Osteocyte (in vitro differentiated cells): ENCODE measurements around the gene ADGRG6. TPM values are rescaled to one million over a fixed set of nuclear protein-coding genes. Genes with fewer than 3 reads are reported as not detected.

Source experiments
- DNase-seq: peaks from one replicate; pipeline ENCODE4 v3.0.0; 2021; ENCODE audit warnings: mixed read lengths; ENCODE audit not compliant: unreplicated experiment; ENCODE audit errors: extremely low spot score
- H3K27ac Mint-ChIP-seq: one replicate; pipeline ENCODE4 v1.8.0; 2021; ENCODE audit warnings: mild to moderate bottlenecking, mixed read lengths; ENCODE audit not compliant: unreplicated experiment
- H3K27me3 Mint-ChIP-seq: one replicate; pipeline ENCODE4 v1.8.0; 2021; ENCODE audit warnings: mixed read lengths; ENCODE audit not compliant: unreplicated experiment
- H3K36me3 Mint-ChIP-seq: one replicate; pipeline ENCODE4 v1.8.0; 2021; ENCODE audit warnings: mixed read lengths; ENCODE audit not compliant: unreplicated experiment
- H3K4me1 Mint-ChIP-seq: one replicate; pipeline ENCODE4 v1.8.0; 2021; ENCODE audit warnings: mixed read lengths; ENCODE audit not compliant: unreplicated experiment
- H3K4me3 Mint-ChIP-seq: one replicate; pipeline ENCODE4 v1.8.0; 2021; ENCODE audit warnings: mild to moderate bottlenecking, moderate library complexity, mixed read lengths; ENCODE audit not compliant: unreplicated experiment
- H3K9me3 Mint-ChIP-seq: one replicate; pipeline ENCODE4 v1.8.0; 2021; ENCODE audit warnings: mixed read lengths; ENCODE audit not compliant: unreplicated experiment
- total RNA-seq: library from RNA; stranded (reverse); gene quantifications from 2 replicates; pipeline ENCODE4 v1.2.1, GENCODE V29; 2021
- TF ChIP-seq, protein P1 (sequence below): fragments of 200-600 bp; sonication (generic); IDR thresholded peaks from 2 replicates; pipeline ENCODE4 v1.5.0; 2021; ENCODE audit warnings: antibody characterized with exemption, mild to moderate bottlenecking, moderate library complexity

Gene ADGRG6
- total RNA-seq, 1 donor from 2014 or later: 0.51 TPM

GRCh38 chr6:142361779-142362750 is 60.3 kb downstream of the ADGRG6 start:
- no peak overlapping the region for H3K4me3 Mint-ChIP-seq

DNA sequence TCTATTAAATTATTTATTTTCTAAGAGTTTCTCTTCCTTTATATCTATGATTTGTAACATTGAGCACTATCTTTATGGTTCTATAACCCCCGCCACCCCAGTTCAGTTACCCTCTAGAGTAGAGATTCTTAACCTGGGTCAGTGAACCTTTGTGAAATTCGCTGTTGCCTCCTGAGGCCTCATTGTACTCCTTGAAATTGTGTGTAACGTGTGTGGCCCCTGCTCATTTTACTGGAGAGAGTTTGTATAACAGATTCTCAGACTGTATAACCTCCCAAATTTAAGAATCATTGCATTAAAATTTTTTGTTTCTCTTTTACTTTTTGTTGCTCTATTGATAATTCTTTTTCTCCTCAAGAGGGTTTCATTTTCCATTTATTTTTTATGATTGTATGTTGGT is 65.3 kb downstream of the ADGRG6 start:
- peaks cover 1% of the 10 kb centered on the region for H3K4me1 Mint-ChIP-seq
- no peaks in the 10 kb centered on the region for H3K36me3 Mint-ChIP-seq
- no peaks in the 10 kb centered on the region for H3K9me3 Mint-ChIP-seq
- no peak overlapping the region for H3K27ac Mint-ChIP-seq
- H3K27me3 Mint-ChIP-seq: peaks cover 4% of the 10 kb centered on the region
- TF ChIP-seq, protein P1, sequence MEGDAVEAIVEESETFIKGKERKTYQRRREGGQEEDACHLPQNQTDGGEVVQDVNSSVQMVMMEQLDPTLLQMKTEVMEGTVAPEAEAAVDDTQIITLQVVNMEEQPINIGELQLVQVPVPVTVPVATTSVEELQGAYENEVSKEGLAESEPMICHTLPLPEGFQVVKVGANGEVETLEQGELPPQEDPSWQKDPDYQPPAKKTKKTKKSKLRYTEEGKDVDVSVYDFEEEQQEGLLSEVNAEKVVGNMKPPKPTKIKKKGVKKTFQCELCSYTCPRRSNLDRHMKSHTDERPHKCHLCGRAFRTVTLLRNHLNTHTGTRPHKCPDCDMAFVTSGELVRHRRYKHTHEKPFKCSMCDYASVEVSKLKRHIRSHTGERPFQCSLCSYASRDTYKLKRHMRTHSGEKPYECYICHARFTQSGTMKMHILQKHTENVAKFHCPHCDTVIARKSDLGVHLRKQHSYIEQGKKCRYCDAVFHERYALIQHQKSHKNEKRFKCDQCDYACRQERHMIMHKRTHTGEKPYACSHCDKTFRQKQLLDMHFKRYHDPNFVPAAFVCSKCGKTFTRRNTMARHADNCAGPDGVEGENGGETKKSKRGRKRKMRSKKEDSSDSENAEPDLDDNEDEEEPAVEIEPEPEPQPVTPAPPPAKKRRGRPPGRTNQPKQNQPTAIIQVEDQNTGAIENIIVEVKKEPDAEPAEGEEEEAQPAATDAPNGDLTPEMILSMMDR: no peak
- DNase-seq: no peak
- H3K4me3 Mint-ChIP-seq: no peak overlapping the region

More at GRCh38 chr6:142361779-142362750, 60.3 kb downstream of the ADGRG6 start:
- H3K9me3 Mint-ChIP-seq: no peaks in the 10 kb centered on the region
- peaks cover 8% of the 10 kb centered on the region for H3K4me1 Mint-ChIP-seq
- TF ChIP-seq, protein P1: no peak
- no peak overlapping the region for H3K27ac Mint-ChIP-seq
- H3K36me3 Mint-ChIP-seq: no peaks in the 10 kb centered on the region
- no peak for DNase-seq
- peaks cover 4% of the 10 kb centered on the region for H3K27me3 Mint-ChIP-seq

GRCh38 chr6:142367501-142368018 is 65.8 kb downstream of the ADGRG6 start:
- no peak for DNase-seq
- no peaks in the 10 kb centered on the region for H3K4me1 Mint-ChIP-seq

GRCh38 chr6:142369266-142369665 is 67.5 kb downstream of the ADGRG6 start:
- Mint-ChIP-seq H3K27ac (no peak overlapping the region), H3K9me3 (no peaks in the 10 kb centered on the region), H3K27me3 (peaks cover 4% of the 10 kb centered on the region), H3K36me3 (no peaks in the 10 kb centered on the region), H3K4me3 (no peak overlapping the region), H3K4me1 (no peaks in the 10 kb centered on the region)
- DNase-seq: no peak
- TF ChIP-seq, protein P1: no peak

More at GRCh38 chr6:142367501-142368018, 65.8 kb downstream of the ADGRG6 start:
- no peak overlapping the region for H3K27ac Mint-ChIP-seq
- no peak overlapping the region for H3K4me3 Mint-ChIP-seq
- TF ChIP-seq, protein P1: no peak
- peaks cover 4% of the 10 kb centered on the region for H3K27me3 Mint-ChIP-seq
- H3K9me3 Mint-ChIP-seq: no peaks in the 10 kb centered on the region
- no peaks in the 10 kb centered on the region for H3K36me3 Mint-ChIP-seq

- H3K4me3 Mint-ChIP-seq: no peak overlapping the region
- H3K4me1 Mint-ChIP-seq: peaks cover 8% of the 10 kb centered on the region
- H3K36me3 Mint-ChIP-seq: no peaks in the 10 kb centered on the region
- no peak for DNase-seq
- H3K27me3 Mint-ChIP-seq: no peaks in the 10 kb centered on the region
- TF ChIP-seq, protein P1: no peak
- H3K9me3 Mint-ChIP-seq: no peaks in the 10 kb centered on the region
- H3K27ac Mint-ChIP-seq: no peak overlapping the region
These were observed 70.5 kb downstream of the ADGRG6 start for GRCh38 chr6:142372348-142372747.
